ENCODE data around the gene TBC1D9.

Gene TBC1D9

GRCh38 chr4:140720387-140721304 lies 35.5 kb downstream of the TBC1D9 start:
- DNase-seq (ENCODE audit: low read depth) = no peak

DNA sequence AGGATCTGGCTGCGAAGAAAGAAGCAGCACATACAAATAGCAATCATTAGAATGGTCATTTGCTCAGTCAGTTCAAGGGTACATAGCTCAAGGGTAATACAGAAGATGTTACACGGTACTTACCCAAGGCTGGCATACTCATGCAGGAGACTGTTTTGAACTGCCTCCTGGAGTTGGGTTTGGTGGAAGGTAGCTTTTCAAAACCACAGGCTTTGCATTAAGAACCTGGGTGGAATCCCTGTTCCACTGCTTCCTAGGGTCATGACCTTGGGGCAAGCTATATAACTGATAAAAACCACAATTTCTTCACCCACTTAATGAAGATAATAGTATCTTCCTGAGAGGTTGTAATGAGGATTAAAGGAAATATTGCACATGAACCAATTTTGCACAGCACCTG lies 36.5 kb downstream of the TBC1D9 start:
- no peak for DNase-seq (ENCODE audit: low read depth)

GRCh38 chr4:140719022-140719421 lies 37.2 kb downstream of the TBC1D9 start:
- no peak for DNase-seq (ENCODE audit: low read depth)

GRCh38 chr4:140718241-140718952 lies 37.8 kb downstream of the TBC1D9 start:
- no peak for DNase-seq (ENCODE audit: low read depth)

GRCh38 chr4:140717313-140717712 lies 38.9 kb downstream of the TBC1D9 start:
- DNase-seq (ENCODE audit: low read depth) = no peak

DNA sequence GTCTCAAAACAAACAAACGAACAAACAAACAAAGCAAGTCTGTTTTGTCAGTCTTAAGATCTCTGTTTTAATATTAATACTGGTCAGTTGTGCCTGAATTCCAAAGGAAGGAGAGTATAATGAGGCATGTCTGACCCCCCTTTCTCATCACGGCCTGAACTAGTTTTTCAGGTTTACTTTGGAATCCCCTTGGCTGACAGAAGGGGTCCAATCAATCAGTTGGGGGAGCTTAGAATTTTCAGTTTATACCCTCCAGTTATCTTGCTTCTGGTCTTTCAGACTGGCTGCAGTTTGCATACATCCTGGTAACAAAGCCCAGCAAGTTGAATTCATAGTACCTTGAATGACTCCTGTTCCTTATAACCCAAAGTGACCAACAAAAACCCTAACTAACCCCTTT lies 41.1 kb downstream of the TBC1D9 start:
- no peak for DNase-seq (ENCODE audit: low read depth)

- no peak for DNase-seq (ENCODE audit: low read depth)
Measured at GRCh38 chr4:140711910-140712309, 44.3 kb downstream of the TBC1D9 start.

DNA sequence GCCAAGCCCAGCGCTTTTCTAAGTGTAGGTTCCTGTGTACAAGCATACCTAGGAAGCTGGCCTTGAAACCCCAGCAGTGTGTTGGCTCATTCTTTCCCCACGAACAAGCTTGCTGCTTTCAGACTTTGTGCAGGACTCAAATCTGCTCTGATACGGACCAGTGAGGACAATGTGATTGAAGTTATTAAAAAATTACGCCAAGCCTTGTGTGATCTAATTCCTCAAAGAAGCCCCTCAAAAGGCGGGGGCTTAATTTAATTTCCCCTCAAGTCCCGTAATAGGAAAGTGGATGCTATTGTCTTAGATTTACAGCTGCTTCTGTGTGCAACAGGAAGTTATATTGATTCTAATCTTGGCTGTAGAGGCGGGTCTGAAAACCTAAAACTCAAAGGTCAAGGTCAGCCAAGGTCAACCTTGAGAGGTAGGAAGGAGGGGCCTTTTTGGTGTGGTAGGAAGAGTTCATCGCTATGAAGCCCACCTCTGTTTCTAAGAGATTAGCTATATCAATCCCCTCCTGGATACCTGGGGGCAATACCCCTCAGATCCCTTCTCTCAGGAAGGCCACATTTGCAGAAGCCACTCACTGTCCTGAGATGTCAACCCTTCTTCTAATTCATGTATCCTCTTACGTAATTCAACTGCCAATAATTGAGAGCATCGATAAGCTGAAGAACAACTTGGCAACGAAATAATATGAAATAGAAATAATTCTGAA lies 45.1 kb downstream of the TBC1D9 start:
- DNase-seq (ENCODE audit: low read depth) = no peak

DNA sequence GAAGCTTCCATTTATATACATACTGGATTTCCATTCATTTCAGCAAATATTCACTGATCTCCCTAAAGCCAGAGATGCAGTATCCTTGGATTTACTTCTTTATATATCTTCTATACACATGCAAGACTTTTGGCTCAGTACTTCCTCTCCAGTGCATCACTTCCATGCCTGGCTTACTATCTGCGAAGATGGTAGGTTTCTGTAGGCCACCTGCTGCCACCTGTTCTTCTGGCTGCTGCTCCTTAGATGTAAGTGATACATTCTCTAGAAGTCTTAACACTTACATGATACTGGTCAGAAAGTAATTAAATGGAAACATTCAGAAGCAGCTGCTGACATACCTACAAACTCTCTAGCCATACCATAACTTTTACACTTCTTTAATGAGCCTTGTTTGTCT lies 48.9 kb downstream of the TBC1D9 start:
- no peak for DNase-seq (ENCODE audit: low read depth)

DNA sequence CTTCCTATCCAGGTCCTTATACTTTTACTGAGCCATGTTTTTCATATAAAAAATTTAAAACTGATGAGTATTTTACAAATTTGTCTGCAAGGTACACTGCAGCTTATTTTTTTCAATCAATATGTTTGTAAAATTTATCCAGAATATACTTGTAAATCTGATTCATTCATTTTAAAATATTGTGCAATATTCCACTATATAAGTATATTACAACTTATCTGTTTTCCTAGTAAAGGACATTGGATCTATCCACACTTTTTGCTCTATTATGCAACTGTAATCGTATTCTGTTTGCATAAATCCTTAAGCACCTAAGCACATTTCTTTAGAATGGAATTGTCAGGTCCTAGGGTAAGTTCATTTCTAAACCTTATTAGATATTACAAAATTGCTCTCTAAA lies 49.5 kb downstream of the TBC1D9 start:
- DNase-seq (ENCODE audit: low read depth) = no peak

GRCh38 chr4:140706276-140706625 lies 49.9 kb downstream of the TBC1D9 start:
- no peak for DNase-seq (ENCODE audit: low read depth)

DNA sequence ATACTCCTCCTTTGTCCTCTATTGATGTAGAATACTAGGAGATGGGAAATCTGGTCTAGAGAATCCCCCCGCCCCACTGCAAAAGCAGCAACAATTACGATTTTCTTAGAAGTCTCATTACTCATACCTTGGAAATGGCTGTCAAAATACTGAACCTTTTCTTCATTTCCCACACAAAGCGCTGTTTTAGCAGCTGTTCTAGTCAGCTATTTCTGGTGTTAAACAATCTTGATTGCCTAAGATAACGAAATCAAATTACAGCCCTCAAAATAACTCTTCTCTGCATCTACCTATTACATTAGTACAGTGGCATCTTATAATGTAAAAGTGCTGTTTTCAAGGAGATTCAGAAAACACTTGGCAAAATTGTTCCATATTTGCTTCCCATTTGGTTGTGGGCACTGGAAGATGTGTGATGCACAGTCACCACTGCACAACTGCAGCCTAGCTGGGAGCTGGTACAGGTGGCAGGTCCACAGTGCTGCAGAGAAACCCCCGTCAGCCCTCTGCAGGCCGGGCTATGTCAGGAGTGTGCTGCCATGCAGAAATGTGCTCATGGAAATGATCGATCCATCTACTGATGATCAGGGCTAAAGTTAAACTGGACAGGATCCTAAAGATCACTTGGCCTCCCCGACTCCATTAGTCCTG lies 50.4 kb downstream of the TBC1D9 start:
- no peak for DNase-seq (ENCODE audit: low read depth)

DNA sequence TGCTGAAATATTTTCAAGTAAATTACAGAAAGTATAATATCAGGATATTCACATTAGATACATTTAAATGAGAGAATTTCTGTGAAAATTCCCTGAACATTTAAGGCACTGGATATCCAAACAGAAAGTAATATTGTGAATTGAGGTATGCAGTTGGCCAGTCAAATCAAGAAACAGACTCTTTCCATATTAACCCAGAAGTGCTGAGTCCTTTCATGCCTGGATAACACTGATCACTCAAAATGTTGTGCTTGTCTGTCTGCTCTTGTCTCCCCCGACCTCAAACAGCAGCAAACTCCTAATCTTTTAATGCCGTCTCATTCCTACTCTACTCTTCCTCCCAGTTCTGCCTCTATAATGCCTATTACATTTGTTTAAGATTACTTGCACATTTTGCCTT lies 51.2 kb downstream of the TBC1D9 start:
- DNase-seq (ENCODE audit: low read depth) = no peak

GRCh38 chr4:140704392-140704960 lies 51.7 kb downstream of the TBC1D9 start:
- no peak for DNase-seq (ENCODE audit: low read depth)

GRCh38 chr4:140703463-140703862 lies 52.7 kb downstream of the TBC1D9 start:
- no peak for DNase-seq (ENCODE audit: low read depth)

DNA sequence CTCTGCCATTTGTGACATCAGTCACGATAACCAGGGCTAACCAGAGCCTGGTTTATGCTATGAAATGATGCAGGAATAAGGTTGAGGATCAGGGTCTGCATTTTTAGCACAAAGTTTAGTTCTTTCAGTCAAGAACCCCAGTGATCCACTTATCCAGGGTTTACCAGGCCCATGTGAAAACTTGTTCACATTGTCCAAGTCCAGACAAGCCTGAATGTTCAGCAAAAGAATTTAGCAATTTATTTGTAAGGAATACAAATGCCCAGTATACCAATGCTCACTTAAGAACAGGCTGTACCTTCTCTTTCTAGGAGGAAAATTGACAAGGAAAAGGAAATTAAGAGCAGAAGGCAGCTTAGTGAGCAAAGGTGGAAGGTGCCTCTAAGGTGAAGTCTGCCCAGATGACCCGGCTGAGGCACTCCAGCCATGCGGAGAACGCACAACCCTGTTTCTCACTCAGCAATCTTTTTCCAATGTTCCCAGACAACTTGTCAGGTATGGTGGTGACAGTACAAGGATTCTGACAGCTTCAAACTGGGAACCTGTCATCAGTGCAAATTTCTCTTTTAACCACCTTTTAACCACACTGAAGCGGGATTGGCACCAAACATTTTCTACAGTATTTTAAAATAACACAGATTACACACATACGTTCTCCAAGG lies 54.0 kb downstream of the TBC1D9 start:
- DNase-seq (ENCODE audit: low read depth) = no peak

DNA sequence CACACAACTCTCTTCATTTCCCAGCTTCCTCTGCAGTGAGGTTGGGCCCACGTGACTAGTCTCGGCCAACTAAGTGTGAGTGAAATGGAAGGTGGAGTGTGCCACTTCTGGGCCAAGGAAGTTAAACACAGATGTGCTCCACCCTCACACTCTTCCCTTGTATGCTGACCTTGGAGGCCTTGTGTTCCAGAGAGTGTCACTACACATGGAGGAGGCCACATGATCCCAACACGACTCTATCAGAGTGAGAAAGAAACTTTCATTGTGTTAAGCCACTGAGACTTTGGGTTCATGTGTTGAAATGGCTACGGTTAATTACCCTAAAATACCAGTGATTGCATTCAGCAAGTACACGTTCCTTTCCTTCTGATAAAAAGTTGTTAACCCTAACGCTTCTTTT lies 55.1 kb downstream of the TBC1D9 start:
- DNase-seq (ENCODE audit: low read depth) = no peak

DNA sequence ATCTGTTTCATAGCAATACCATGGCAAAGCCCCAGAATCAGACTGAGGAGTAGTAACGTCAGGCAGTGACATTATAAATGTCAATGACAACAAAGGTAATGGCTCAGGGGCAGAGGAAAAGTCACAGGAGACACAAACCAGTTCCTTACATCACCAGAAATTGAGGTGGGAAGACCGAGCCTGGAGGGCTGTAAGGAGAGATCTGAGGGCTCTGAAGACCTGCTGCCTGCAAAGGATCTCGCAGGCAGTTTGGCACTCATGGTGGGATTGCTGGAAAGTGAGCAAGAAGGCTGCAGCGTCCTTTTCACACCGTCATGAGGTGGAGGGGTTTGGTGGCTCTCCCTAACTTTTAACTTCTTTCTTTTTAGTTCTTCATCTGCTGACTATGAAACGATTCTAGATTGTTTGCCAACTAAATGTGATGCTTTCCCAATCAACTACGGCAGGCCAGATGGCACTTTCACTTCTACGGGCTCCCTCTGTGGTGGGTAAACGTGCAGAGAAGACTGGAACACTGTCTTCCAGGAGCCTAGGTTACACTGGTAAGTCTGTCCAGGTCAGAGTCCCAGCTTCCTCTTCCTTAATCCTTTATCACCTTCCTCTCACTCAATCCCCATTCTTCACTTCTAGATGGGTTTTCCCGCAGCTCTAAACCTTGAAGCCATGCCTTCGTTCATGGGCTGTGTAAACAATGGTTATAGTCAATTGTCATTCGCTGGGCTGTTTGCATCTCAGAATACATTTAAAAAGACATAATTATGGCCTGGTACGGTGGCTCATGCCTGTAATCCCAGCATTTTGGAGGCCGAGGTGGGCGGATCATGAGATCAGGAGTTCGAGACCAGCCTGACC lies 58.2 kb downstream of the TBC1D9 start:
- DNase-seq (ENCODE audit: low read depth) = no peak

DNA sequence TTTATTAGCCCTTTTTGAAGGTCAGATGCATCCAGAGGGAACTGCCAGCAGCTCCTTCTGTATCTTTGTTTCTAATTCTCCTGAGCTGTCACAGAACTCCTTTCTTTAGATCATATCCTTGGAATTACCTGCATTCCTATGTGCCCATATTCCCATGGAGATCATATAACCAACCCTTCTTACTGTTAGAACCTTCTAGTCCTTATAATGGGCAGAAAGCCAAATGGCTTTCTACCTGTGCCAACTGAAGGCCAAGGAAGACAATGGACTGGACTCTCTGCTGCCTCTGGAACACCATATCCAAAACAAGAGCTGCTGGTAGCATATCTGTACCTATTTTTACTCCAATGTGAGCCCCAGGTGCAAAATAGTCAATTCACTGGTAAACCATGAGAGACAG lies 60.7 kb downstream of the TBC1D9 start:
- DNase-seq (ENCODE audit: low read depth) = no peak

GRCh38 chr4:140693562-140693961 lies 62.6 kb downstream of the TBC1D9 start:
- DNase-seq (ENCODE audit: low read depth) = no peak

- no peak for DNase-seq (ENCODE audit: low read depth)
Measured at GRCh38 chr4:140691369-140691768, 64.8 kb downstream of the TBC1D9 start.

Measured in T-helper 22 cell (primary cell).